Anterior cingulate cortex (tissue), 58 donors: ENCODE measurements around the gene LANCL3.

Experiments used
- DNase-seq, 58 donors: peaks; one replicate each; lab custom pipeline; 2025; lab: John Stamatoyannopoulos, UW

Gene LANCL3

GRCh38 chrX:37678574-37678973 is 107.1 kb downstream of the LANCL3 start:
- no peak for DNase-seq

- no peak for DNase-seq
These were observed 107.8 kb downstream of the LANCL3 start for GRCh38 chrX:37679230-37679629.

GRCh38 chrX:37679888-37680287 is 108.4 kb downstream of the LANCL3 start:
- no peak for DNase-seq

- DNase-seq, result no peak
These were observed 113.0 kb downstream of the LANCL3 start for GRCh38 chrX:37684426-37684825.

- DNase-seq, result no peak
These were observed 113.5 kb downstream of the LANCL3 start for GRCh38 chrX:37684973-37685372.

- DNase-seq, result peak in 48 of 58 donors; percentile 0 to 62 (median 11)
These were observed 114.2 kb downstream of the LANCL3 start, which contains the start of gene XK for GRCh38 chrX:37685381-37686359. Gene XK (plus strand): TSS chrX:37685791. CDS start chrX:37685962, 171 bp downstream.

GRCh38 chrX:37686369-37686995 is 115.0 kb downstream of the LANCL3 start:
- no peak for DNase-seq

GRCh38 chrX:37686996-37687395 is 115.5 kb downstream of the LANCL3 start:
- no peak for DNase-seq

GRCh38 chrX:37690119-37690518 is 118.7 kb downstream of the LANCL3 start:
- no peak for DNase-seq

- no peak for DNase-seq
These were observed 121.5 kb downstream of the LANCL3 start for GRCh38 chrX:37692918-37693317.

GRCh38 chrX:37697169-37697760 is 125.8 kb downstream of the LANCL3 start:
- no peak for DNase-seq

GRCh38 chrX:37701588-37701987 is 130.1 kb downstream of the LANCL3 start:
- DNase-seq, result no peak

- no peak for DNase-seq
These were observed 140.5 kb downstream of the LANCL3 start for GRCh38 chrX:37711991-37712390.

GRCh38 chrX:37712458-37712857 is 141.0 kb downstream of the LANCL3 start:
- DNase-seq, result no peak

- no peak for DNase-seq
These were observed 143.0 kb downstream of the LANCL3 start for GRCh38 chrX:37714479-37714878.

GRCh38 chrX:37716602-37717001 is 145.1 kb downstream of the LANCL3 start:
- no peak for DNase-seq

GRCh38 chrX:37717708-37718107 is 146.2 kb downstream of the LANCL3 start:
- no peak for DNase-seq

GRCh38 chrX:37722595-37722994 is 151.1 kb downstream of the LANCL3 start:
- no peak for DNase-seq

- no peak for DNase-seq
These were observed 154.9 kb downstream of the LANCL3 start for GRCh38 chrX:37726346-37726745.
